ENCODE data around the gene MDH1.
A peak's percentile ranks its signal among the peaks of the same experiment; 100 is the strongest.
"Not testable (repeated sequence)": the region's sequence is repeated elsewhere in the genome, so short reads cannot be mapped to it uniquely, and the experiment has no call there.

Gene MDH1

DNA sequence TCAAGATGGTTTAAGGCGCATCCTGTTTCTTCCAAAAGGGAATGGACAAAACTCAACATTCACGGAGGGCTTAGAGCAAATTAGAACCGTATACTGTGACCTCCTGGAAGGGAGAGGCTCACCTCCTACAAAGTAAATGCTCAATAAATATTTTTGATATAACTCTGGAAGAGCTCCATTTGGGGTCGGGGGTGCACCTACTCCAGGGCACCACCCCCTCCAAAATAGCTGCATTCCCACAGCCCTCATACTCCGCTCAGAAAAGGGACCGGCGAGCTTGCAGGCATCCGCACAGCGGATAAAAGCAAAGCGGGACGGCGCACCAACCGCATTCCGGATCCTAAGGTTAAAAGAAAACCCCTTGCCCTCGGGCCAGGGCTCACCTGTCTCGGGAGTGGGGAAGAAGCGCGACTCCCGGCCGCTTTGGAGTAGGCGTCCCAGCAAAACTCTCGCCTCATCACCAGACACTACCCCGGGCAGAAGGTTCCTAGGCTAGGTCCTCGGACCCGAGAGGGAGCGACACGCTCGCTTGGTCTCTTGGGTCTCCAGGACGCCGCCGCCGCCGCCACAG, 864 bp upstream of the MDH1 start:
- DNase-seq (ENCODE audit: low read depth in 2 of 2, low spot score in 1 of 2), result no peak

GRCh38 chr2:63589148-63589958, 590 bp downstream of the MDH1 start:
- DNase-seq (ENCODE audit: low read depth in 2 of 2, low spot score in 1 of 2), result peak in 1 of 2 donors; percentile 4

- no peak for DNase-seq (ENCODE audit: low read depth in 2 of 2, low spot score in 1 of 2)
These were observed 2.1 kb downstream of the MDH1 start for GRCh38 chr2:63590626-63591408.

DNA sequence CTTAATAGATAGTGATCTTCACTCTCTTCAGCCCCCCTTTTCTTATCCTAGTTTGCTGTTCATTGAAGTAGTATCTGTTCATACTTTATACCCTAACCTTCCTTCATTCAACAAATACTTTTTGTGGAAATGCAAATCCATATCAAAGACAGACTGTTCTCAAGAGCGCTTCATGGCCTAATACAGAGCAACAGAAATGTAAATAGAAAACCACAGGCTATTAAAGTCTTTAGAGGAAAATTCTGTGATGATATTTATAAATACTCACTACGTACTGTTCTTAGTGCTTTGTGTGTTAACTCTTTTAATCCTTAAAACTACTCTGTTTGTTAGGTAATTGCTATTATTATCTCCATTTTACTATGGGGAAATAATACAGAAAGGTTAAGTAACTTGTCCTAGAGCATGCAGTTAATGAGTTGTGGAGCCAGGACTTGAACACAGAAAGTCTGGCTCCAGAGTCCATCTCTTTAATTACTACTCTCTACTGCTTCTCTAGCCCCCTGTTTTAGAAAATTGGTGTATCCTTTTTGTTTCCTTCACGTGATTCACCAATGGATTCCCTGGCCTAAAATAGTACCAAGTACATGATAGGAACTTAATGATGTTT, 2.9 kb downstream of the MDH1 start:
- DNase-seq (ENCODE audit: low read depth in 2 of 2, low spot score in 1 of 2), result no peak

- DNase-seq (ENCODE audit: low read depth in 2 of 2, low spot score in 1 of 2), result no peak
These were observed 5.9 kb downstream of the MDH1 start for GRCh38 chr2:63594660-63595059.

DNA sequence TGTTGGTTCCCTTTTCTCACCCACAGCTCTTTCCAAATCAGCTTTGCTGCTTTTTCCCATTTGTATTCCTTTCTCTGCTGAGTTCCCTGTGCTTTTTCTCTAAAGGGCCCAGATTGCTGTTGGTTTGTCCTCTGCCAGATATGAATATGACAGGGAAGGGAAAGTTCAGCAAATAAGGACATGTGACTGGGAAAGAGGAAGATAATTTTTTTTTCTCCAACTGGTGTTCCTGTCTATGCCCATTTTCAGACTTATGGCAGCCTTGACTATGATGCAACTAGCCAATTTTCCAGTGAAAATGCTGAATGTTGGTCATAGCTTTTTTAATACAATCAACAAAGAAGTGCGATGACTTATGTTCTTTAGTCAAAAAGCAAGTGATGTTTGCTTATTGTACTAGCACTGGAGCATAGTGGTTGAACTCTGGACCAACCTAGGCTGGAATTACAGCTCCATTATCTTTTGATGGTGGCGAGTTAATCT, 7.7 kb downstream of the MDH1 start:
- no peak for DNase-seq (ENCODE audit: low read depth in 2 of 2, low spot score in 1 of 2)

GRCh38 chr2:63598981-63599380, 10.2 kb downstream of the MDH1 start:
- no peak for DNase-seq (ENCODE audit: low read depth in 2 of 2, low spot score in 1 of 2)

GRCh38 chr2:63600881-63601460, 12.2 kb downstream of the MDH1 start:
- no peak for DNase-seq (ENCODE audit: low read depth in 2 of 2, low spot score in 1 of 2)

GRCh38 chr2:63604666-63605065, 15.9 kb downstream of the MDH1 start:
- DNase-seq (ENCODE audit: low read depth in 2 of 2, low spot score in 1 of 2), result no peak

DNA sequence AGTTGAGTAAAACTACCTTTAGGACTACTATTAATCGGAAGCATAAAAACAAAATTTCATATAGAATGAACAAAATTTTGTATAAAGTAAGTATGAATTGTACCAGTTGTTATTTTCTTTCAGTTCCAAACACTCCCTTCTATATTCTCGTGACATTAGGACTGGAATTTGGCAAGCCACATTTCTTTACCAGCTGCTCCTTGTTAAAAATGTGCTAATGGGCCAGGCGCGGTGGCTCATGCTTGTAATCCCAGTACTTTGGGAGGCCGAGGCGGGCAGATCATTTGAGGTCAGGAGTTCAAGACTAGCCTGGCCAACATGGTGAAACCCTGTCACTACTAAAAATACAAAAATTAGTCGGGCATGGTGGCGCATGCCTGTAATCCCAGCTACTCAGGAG, 20.1 kb downstream of the MDH1 start:
- DNase-seq (ENCODE audit: low read depth in 2 of 2, low spot score in 1 of 2), result not testable (repeated sequence)

DNA sequence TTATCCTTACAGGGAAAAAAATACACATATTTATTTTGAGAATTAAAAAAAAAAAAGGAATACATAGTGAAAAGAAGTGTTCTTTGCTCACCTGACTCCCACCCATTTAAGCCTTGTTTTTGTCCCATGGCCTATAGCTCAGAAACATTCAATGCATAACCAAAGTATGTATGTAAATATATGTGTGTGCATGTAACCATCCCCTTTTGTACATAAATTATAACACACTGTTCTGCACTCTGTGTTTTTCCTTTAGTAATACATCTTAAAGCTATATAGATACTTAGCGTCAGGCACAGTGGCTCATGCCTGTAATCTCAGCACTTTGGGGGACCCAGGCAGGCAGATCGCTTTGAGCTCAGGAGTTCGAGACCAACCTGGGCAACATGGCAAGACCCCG, 21.8 kb downstream of the MDH1 start:
- DNase-seq (ENCODE audit: low read depth in 2 of 2, low spot score in 1 of 2), result no peak

- DNase-seq (ENCODE audit: low read depth in 2 of 2, low spot score in 1 of 2), result no peak
These were observed 24.7 kb downstream of the MDH1 start for GRCh38 chr2:63613391-63613901.

- DNase-seq (ENCODE audit: low read depth in 2 of 2, low spot score in 1 of 2), result no peak
These were observed 25.7 kb downstream of the MDH1 start for GRCh38 chr2:63614448-63614968.

DNA sequence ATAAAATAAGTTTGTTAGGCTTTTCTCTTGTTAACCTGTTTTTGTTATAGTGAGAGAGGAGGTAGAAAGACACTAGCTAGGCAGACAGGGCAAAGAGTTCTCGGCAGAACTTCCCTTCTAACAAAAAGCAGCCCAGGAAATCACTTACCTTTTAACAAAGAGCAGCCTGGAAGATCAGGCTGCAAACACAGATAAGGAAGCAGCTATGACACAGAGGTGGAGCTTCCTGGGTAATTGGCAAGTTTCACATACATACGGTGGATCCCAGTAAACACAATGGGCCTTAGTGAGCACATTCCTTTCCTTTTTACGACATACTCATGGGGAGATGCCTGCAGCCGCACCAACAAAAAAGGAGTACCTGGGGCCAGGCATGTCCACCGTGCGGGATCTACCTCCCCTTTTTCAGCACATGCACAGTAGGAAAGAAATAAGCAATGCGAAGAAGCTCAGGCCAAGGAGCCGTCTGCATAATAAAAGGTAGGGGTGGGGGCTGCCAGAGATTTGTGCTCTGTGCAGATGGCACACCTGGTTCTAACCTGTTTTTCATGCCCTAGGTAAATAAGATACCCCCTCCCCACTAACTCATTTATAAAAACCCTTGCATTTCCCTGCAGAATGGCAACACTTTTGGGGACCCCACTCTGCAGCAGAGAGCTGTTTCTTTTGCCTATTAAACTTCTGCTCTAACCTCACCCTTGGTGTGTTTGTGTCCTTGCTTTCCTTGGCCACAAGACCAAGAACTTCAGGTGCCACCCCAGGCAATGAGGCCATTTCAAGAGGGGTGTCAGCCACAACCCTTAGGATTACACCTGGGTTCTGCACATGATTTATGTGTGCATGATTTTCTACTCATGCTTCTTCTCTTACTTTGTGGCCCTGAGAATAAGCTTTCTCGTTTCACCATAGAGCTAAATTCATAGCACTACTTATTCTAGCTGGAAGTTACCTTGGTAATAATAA, 26.5 kb downstream of the MDH1 start:
- no peak for DNase-seq (ENCODE audit: low read depth in 2 of 2, low spot score in 1 of 2)

DNA sequence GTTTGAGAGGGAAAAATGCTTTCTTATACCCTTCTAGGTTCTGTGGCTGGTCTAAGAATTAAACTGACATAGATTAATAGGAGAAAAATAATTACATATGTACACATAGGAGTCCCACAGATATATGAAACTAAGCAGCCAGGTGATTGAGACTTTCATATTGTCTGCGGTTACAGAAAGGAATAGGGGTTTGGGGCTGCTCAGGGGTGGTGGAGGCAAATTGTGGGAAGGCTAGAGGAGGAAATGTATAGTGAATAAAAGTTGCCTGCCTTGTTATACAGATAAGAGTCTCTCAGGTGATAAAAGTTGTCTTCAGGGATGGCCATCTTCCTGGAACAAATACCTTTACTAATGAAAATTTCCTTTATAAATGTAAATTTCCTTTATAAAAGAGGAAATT, 28.6 kb downstream of the MDH1 start:
- DNase-seq (ENCODE audit: low read depth in 2 of 2, low spot score in 1 of 2), result no peak

DNA sequence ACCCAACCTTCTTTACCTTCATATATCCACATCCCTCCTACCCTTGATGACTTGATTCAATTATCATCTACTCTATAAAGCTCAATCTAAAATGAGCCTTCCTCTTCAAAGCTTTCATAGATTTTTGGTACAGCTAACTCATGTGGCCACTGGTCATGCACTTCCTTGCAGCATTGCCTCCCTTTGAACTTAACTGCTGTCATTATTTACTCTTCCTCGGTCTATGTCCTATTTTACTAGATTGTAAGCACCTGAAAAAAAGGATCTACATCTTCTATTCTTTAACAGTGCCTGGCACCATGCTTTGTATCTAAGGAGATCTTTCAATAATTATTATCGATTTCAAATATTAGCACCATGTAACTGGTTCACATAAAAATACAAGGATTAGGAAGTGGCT, 30.6 kb downstream of the MDH1 start:
- no peak for DNase-seq (ENCODE audit: low read depth in 2 of 2, low spot score in 1 of 2)

- DNase-seq (ENCODE audit: low read depth in 2 of 2, low spot score in 1 of 2), result no peak
These were observed 34.0 kb downstream of the MDH1 start for GRCh38 chr2:63622751-63623150.

DNA sequence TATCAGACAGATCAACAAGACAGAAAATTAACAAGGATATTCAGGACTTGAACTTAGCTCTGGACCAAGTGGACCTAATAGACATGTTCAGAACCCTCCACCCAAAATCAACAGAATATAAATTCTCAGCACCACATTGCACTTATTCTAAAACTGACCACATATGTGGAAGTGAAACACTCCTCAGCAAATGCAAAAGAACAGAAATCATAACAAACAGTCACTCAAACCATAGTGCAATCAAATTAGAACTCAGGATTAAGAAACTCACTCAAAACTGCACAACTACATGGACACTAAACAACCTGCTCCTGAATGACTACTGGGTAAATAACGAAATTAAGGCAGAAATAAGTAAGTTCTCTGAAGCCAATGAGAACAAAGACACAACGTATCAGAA, 35.0 kb downstream of the MDH1 start:
- not testable (repeated sequence) for DNase-seq (ENCODE audit: low read depth in 2 of 2, low spot score in 1 of 2)

GRCh38 chr2:63627866-63628265, 39.1 kb downstream of the MDH1 start:
- no peak for DNase-seq (ENCODE audit: low read depth in 2 of 2, low spot score in 1 of 2)
